Mesenchymal stem cell (in vitro differentiated cells and primary cell): ENCODE data around the gene TMPRSS4.

Source experiments
- DNase-seq: peaks from one replicate; pipeline ENCODE4 v3.0.0-alpha.2; 2013
- H2AFZ ChIP-seq: one replicate; pipeline ENCODE4 v1.6.1; 2013; ENCODE audit warnings: low read depth, mild to moderate bottlenecking, control low read depth, inconsistent platforms, low read length, moderate library complexity
- H2AK5ac ChIP-seq: 2 replicates; pipeline ENCODE4 v1.6.1; 2013; ENCODE audit warnings: low read length, moderate library complexity, mild to moderate bottlenecking, inconsistent platforms; ENCODE audit not compliant: severe bottlenecking
- H2BK120ac ChIP-seq: one replicate; pipeline ENCODE4 v1.6.1; 2013; ENCODE audit warnings: low read depth, mild to moderate bottlenecking, inconsistent platforms, low read length, moderate library complexity
- H2BK12ac ChIP-seq, 2 experiments: one replicate each; pipeline ENCODE4 v1.6.1; 2013; ENCODE audit warnings: inconsistent platforms in 2 of 2, low read length in 2 of 2, mild to moderate bottlenecking in 2 of 2, moderate library complexity in 2 of 2, control low read depth in 1 of 2
- H2BK15ac ChIP-seq: one replicate; pipeline ENCODE4 v1.6.1; 2013; ENCODE audit warnings: mild to moderate bottlenecking, low read depth, inconsistent platforms; ENCODE audit not compliant: poor library complexity, severe bottlenecking
- H2BK5ac ChIP-seq: 2 replicates; pipeline ENCODE4 v1.6.1; 2013; ENCODE audit warnings: low read depth, mild to moderate bottlenecking, low read length, control low read depth, inconsistent platforms; ENCODE audit not compliant: poor library complexity, severe bottlenecking
- H3K14ac ChIP-seq, 2 experiments: one replicate each; pipeline ENCODE4 v1.6.1; 2013; ENCODE audit warnings: inconsistent platforms in 2 of 2, low read length in 2 of 2, control low read depth in 1 of 2, mild to moderate bottlenecking in 1 of 2, moderate library complexity in 1 of 2
- H3K18ac ChIP-seq, 2 experiments: one replicate each; pipeline ENCODE4 v1.6.1; 2013; ENCODE audit warnings: inconsistent platforms in 2 of 2, low read length in 2 of 2, control low read depth in 1 of 2, low read depth in 1 of 2, mild to moderate bottlenecking in 1 of 2
- H3K23ac ChIP-seq, 2 experiments: one replicate each; pipeline ENCODE4 v1.6.1; 2013; ENCODE audit warnings: inconsistent platforms in 2 of 2, low read length in 2 of 2, mild to moderate bottlenecking in 2 of 2, moderate library complexity in 2 of 2, control low read depth in 1 of 2
- H3K27ac ChIP-seq: 2 replicates; pipeline ENCODE4 v1.5.1; 2013; ENCODE audit warnings: mild to moderate bottlenecking, moderate library complexity, low read length, control low read depth, inconsistent platforms; ENCODE audit not compliant: poor library complexity, severe bottlenecking
- H3K27me3 ChIP-seq, 2 experiments: 2 replicates each; pipeline versions ENCODE4 v1.6.1 to v1.7.0; 2013; ENCODE audit warnings: low read length in 2 of 2, mild to moderate bottlenecking in 2 of 2, moderate library complexity in 2 of 2, control low read depth in 1 of 2, inconsistent platforms in 1 of 2; ENCODE audit not compliant: control insufficient read depth in 1 of 2, insufficient read depth in 1 of 2
- H3K36me3 ChIP-seq, 2 experiments: 2 replicates each; pipeline versions ENCODE4 v1.6.1 to v1.7.0; 2013; ENCODE audit warnings: low read length in 2 of 2, control low read depth in 1 of 2, inconsistent platforms in 1 of 2, low read depth in 1 of 2, mild to moderate bottlenecking in 1 of 2; ENCODE audit not compliant: insufficient read depth in 2 of 2, control insufficient read depth in 1 of 2
- H3K4ac ChIP-seq, 2 experiments: one replicate each; pipeline ENCODE4 v1.6.1; 2013; ENCODE audit warnings: inconsistent platforms in 2 of 2, low read length in 2 of 2, mild to moderate bottlenecking in 2 of 2, moderate library complexity in 2 of 2, control low read depth in 1 of 2, low read depth in 1 of 2
- H3K4me1 ChIP-seq: 2 replicates; pipeline ENCODE4 v1.6.1; 2013; ENCODE audit warnings: low read depth, low read length, control low read depth; ENCODE audit not compliant: control insufficient read depth, insufficient read depth
- H3K4me2 ChIP-seq: 2 replicates; pipeline ENCODE4 v1.6.1; 2013; ENCODE audit warnings: low read length, mild to moderate bottlenecking, inconsistent platforms; ENCODE audit not compliant: poor library complexity, severe bottlenecking
- H3K4me3 ChIP-seq, 2 experiments: 2 replicates each; pipeline versions ENCODE4 v1.5.1 to v1.7.0; 2013; ENCODE audit warnings: low read length in 2 of 2, mild to moderate bottlenecking in 2 of 2, control low read depth in 1 of 2, low read depth in 1 of 2; ENCODE audit not compliant: insufficient read depth in 1 of 2
- H3K79me1 ChIP-seq: replicated peaks from 2 replicates; pipeline ENCODE4 v1.6.1; 2013; ENCODE audit warnings: mild to moderate bottlenecking, control low read depth, low read length, inconsistent platforms; ENCODE audit not compliant: poor library complexity, severe bottlenecking
- H3K9ac ChIP-seq: 2 replicates; pipeline ENCODE4 v1.7.0; 2013; ENCODE audit warnings: mild to moderate bottlenecking, low read length, moderate library complexity
- H3K9me3 ChIP-seq: 2 replicates; pipeline ENCODE4 v1.7.0; 2013; ENCODE audit warnings: mild to moderate bottlenecking, low read length; ENCODE audit not compliant: control insufficient read depth
- H4K8ac ChIP-seq: one replicate; pipeline ENCODE4 v1.6.1; 2013; ENCODE audit warnings: inconsistent platforms, mild to moderate bottlenecking, low read length, moderate library complexity
- H4K91ac ChIP-seq: one replicate; pipeline ENCODE4 v1.6.1; 2013; ENCODE audit warnings: mild to moderate bottlenecking, low read length, inconsistent platforms
- WGBS: methylation state at CpG from one replicate; pipeline ENCODE4 v1.1.7; 2013; ENCODE audit warnings: mixed read lengths; 5-methylcytosine and 5-hydroxymethylcytosine counted together

TMPRSS4 gene

DNA sequence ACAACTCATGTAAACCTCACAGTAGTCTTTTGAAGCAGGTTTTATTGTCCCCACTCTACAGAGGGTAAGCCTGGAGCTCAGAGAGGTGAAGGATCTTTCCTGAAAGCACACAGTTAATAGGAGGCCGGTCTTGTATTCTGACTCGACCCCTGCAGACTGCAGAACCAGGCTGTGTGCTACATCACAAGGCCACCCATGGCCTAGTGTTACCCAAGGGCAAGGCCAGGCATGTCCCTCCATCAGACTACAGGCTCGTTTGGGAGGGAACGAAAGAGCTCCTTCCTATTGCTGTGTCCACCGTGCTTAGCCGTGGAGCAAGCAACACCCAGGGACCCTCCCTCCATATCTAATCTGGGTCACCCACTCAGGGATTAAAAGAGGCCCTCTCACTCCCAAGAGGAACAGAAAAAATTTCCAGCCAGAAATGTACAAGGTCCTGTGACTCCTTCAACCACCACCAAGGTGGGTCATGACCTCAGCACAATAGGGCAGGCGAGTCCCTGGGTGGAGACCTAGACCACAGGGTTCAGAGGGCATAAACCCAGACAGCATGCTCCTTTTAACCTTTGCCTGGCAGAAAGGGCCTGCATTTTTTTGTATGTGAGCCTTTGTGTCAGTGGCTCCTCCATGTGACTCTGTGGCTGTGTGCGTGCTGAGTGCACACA, 16.2 kb downstream of the TMPRSS4 start:
- H3K4ac ChIP-seq: no peak overlapping the region
- H2AFZ ChIP-seq: no peak overlapping the region
- no peak overlapping the region for H2BK5ac ChIP-seq
- H3K18ac ChIP-seq: no peak overlapping the region
- no peak overlapping the region for H3K4me2 ChIP-seq
- H4K91ac ChIP-seq: no peak overlapping the region
- H3K79me1 ChIP-seq: no peaks in the 10 kb centered on the region
- no peak overlapping the region for H3K9ac ChIP-seq
- H4K8ac ChIP-seq: no peak overlapping the region
- no peak overlapping the region for H3K4me3 ChIP-seq
- H3K23ac ChIP-seq: no peak overlapping the region
- peaks cover 25 to 37% of the 10 kb centered on the region in 2 experiments for H3K27me3 ChIP-seq
- H3K36me3 ChIP-seq: no peaks in the 10 kb centered on the region
- H3K9me3 ChIP-seq: peaks cover 25% of the 10 kb centered on the region
- H2AK5ac ChIP-seq: no peak overlapping the region
- WGBS: 72% methylated on average over 8 of the region's 8 CpGs
- no peak overlapping the region for H2BK15ac ChIP-seq
- no peaks in the 10 kb centered on the region for H3K4me1 ChIP-seq
- H2BK12ac ChIP-seq: no peak overlapping the region
- no peak for DNase-seq
- no peak overlapping the region for H3K14ac ChIP-seq
- no peak overlapping the region for H2BK120ac ChIP-seq
- H3K27ac ChIP-seq: no peak overlapping the region

DNA sequence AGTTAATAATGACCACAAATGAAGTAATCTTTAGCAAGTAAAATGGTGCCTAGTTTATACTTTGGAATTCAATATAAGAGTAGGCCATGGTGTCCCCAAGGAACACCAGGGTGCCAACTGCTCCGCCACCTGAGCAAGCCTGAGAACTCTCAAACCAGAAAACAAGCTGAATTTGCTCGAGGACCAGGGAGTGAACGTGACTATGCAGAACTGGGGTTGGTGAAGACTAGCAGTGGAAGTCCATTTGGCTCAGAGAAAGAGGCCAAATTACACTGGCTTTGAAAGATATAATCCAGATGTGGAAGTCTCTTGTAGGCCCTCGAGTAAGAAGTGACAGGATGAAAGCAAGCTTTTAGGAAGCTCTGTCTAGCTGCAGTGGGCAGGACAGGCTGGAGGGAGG, 18.6 kb downstream of the TMPRSS4 start:
- H3K27me3 ChIP-seq: peaks cover 36 to 57% of the 10 kb centered on the region in 2 experiments
- no peaks in the 10 kb centered on the region for H3K79me1 ChIP-seq
- H3K36me3 ChIP-seq: no peaks in the 10 kb centered on the region
- H2BK12ac ChIP-seq: no peak overlapping the region
- DNase-seq: no peak
- no peak overlapping the region for H3K18ac ChIP-seq
- H4K8ac ChIP-seq: no peak overlapping the region
- no peak overlapping the region for H2BK15ac ChIP-seq
- no peak overlapping the region for H2BK5ac ChIP-seq
- H2AK5ac ChIP-seq: no peak overlapping the region
- H3K4me1 ChIP-seq: no peaks in the 10 kb centered on the region
- no peak overlapping the region for H2BK120ac ChIP-seq
- no peak overlapping the region for H3K4me3 ChIP-seq
- no peak overlapping the region for H3K4ac ChIP-seq
- 45% methylated on average over 4 of the region's 4 CpGs for WGBS
- H4K91ac ChIP-seq: no peak overlapping the region
- no peak overlapping the region for H3K27ac ChIP-seq
- H3K23ac ChIP-seq: no peak overlapping the region
- no peak overlapping the region for H3K4me2 ChIP-seq
- no peak overlapping the region for H2AFZ ChIP-seq
- H3K9me3 ChIP-seq: peaks cover 10% of the 10 kb centered on the region
- no peak overlapping the region for H3K9ac ChIP-seq
- no peak overlapping the region for H3K14ac ChIP-seq

DNA sequence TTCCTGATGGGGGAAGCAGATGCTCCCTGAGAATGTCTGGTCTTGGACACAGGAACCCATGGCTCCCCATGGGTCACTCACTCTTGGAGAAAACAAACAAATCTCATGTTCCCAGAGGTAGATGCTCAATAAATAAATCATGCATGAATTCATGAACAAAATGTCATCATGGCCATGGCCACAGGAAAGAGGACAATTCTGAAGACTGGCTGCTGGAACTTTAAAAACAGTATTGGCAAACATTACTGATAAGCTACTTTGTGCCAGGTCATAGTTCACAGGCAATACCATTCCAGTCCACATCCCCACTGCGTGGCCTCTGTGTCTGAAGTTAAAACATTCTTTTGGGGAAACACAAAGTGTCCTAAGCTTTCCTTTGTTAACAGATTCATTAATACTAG, 19.1 kb downstream of the TMPRSS4 start:
- H4K8ac ChIP-seq: no peak overlapping the region
- H3K4ac ChIP-seq: no peak overlapping the region

DNA sequence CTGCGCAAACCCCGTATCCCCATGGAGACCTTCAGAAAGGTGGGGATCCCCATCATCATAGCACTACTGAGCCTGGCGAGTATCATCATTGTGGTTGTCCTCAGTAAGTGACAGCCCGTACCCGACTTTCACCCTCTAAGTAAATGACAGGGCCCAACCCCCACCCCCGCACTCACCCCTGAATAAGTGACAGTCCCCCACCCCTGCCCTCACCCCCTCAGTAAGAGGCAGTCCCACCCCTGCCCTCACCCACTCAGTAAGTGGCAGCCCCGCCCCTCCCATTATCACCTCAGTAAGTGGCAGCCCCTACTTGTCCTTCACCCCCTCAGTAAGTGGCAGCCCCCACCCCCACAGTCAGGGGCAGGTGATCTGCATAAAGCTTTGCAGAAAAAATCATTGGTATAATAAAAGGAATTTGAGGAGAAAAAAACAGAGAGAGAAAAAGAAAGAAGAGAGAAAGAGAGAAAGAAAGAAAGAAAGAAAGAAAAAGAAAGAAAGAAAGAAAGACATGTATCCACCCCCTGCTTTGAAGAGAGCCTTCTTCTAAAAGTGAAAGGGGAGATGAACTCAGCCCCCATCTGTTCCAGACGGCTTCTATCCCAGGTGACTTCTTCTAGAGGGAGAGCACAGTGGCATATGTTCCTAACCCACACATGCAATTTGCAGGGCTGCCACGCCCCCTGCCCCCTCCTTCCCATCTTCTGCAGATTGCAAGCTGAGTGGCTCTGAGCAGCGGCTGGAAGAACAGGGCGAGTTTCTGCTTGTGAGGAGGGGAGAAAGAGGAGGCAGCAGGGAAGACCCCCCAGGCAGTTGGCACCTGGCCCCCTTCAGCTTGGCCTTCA, 22.3 kb downstream of the TMPRSS4 start:
- Histone ChIP-seq H2BK12ac (no peak overlapping the region), H3K79me1 (no peaks in the 10 kb centered on the region), H2BK120ac (no peak overlapping the region), H2BK15ac (no peak overlapping the region), H3K18ac (no peak overlapping the region), H3K4me1 (no peaks in the 10 kb centered on the region), H3K4ac (no peak overlapping the region), H3K36me3 (no peaks in the 10 kb centered on the region), H2AFZ (no peak overlapping the region), H3K4me3 (no peak overlapping the region), H3K14ac (no peak overlapping the region), H3K23ac (no peak overlapping the region), H2AK5ac (no peak overlapping the region), H3K9me3 (no peaks in the 10 kb centered on the region), H3K9ac (no peak overlapping the region), H3K27me3 (peaks cover 41 to 63% of the 10 kb centered on the region in 2 experiments), H3K27ac (no peak overlapping the region), H4K91ac (no peak overlapping the region), H4K8ac (no peak overlapping the region), H2BK5ac (no peak overlapping the region), H3K4me2 (no peak overlapping the region)
- no peak for DNase-seq
- WGBS: 50% methylated on average over 11 of the region's 11 CpGs

More for the DNA sequence above, 19.1 kb downstream of the TMPRSS4 start:
- H3K79me1 ChIP-seq: no peaks in the 10 kb centered on the region
- no peak overlapping the region for H2AFZ ChIP-seq
- no peak overlapping the region for H3K14ac ChIP-seq
- H3K4me3 ChIP-seq: no peak overlapping the region
- no peak overlapping the region for H3K4me2 ChIP-seq
- no peaks in the 10 kb centered on the region for H3K4me1 ChIP-seq
- H3K23ac ChIP-seq: no peak overlapping the region
- 56% methylated on average over 1 of the region's 1 CpG for WGBS
- H3K36me3 ChIP-seq: no peaks in the 10 kb centered on the region
- peaks cover 38 to 56% of the 10 kb centered on the region in 2 experiments for H3K27me3 ChIP-seq
- H3K27ac ChIP-seq: no peak overlapping the region
- H2AK5ac ChIP-seq: no peak overlapping the region
- no peak overlapping the region for H2BK120ac ChIP-seq
- no peak overlapping the region for H3K9ac ChIP-seq
- no peak overlapping the region for H2BK15ac ChIP-seq
- H4K91ac ChIP-seq: no peak overlapping the region
- H3K18ac ChIP-seq: no peak overlapping the region
- H2BK12ac ChIP-seq: no peak overlapping the region
- no peak for DNase-seq
- no peak overlapping the region for H2BK5ac ChIP-seq
- peaks cover 7% of the 10 kb centered on the region for H3K9me3 ChIP-seq
